HL-60 (cell line): ENCODE results near the gene ABCC5.

ENCODE experiments used
- CTCF ChIP-seq: IDR thresholded peaks from one replicate; pipeline ENCODE4 v1.5.1; 2011; ENCODE audit warnings: low read length, control low read depth, inconsistent platforms; ENCODE audit not compliant: insufficient read depth
- POLR2AphosphoS5 ChIP-seq: IDR thresholded peaks from 2 replicates; pipeline ENCODE4 v1.6.1; 2012; ENCODE audit warnings: low read depth

- no peak for TF ChIP-seq POLR2AphosphoS5
- no peak for TF ChIP-seq CTCF
Observed at GRCh38 chr3:183962807-183963206, 54.9 kb downstream of the ABCC5 start.
